Activated effector memory CD4-positive, alpha-beta T cell treated with Interleukin-2 at 50 U/mL for 16 hours (primary cell): ENCODE results near the gene PXDC1.
"Not testable (repeated sequence)": the region's sequence is repeated elsewhere in the genome, so short reads cannot be mapped to it uniquely, and the experiment has no call there.

Source experiments
- DNase-seq: peaks from one replicate; pipeline ENCODE4 v3.0.0-alpha.2; 2020

PXDC1 gene

DNA sequence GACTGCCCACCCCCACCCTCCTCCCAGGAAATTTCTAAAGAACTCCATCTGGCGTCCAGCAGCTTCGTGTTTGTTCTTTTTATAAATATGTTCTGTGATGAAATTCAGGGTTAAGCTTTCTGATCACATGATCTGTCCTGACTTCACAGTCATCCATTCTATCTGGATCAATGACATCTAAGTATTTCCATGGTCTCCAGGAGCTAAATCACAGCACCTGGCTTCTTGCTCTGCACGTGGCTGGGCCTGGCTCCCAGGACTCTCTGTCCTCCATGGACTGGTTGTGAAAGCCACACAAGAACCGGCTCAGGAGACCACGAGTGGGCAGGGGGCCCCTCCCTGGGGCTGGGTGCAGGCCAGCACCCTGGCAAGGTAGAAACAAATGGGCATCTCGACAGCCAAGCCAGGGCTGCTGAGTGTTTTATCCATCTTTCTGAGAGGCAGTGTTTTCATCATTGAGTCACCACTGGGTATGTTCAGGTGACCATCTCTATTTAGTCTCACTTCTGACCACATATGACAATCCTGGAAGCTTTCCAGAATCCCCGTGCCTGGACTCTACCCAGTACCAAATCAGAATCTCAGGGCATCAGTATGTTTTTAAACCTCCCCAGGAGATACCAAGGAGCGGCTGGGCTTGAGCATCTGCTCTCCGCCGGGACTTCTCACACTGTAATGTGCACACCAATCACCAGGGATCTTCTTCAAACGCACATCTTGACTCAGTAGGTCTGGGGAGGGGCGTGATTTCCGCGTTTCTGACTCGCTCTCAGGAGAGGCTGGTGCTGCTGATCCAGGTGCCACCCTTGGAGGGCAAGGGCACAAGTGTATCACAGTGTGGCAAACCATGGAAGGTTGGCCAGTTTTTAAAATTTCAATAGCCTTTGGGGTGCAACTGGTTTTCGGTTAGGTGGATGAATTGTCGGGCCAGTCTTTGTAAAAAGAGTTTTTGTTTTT is 31.6 kb upstream of the PXDC1 start:
- DNase-seq: no peak

DNA sequence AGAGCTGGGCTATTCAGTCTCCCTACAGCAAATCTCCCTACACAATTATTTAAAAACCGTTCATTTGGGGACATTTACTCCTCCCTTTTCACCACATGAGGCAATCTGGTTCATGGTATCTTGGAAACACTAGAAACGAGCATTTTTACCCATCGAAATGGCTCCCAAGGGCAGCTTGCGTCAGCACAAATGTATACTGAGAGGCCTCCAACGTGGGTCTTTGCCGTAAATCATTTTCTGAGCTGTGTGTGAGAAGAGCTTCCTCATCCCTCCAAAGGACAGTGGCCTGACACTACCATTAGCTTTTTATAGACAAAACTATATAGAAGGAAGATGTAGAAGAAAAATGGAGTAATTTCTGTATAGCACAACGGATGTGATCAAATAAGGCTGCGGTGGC is 30.0 kb upstream of the PXDC1 start:
- no peak for DNase-seq

GRCh38 chr6:3779574-3779849 is 28.0 kb upstream of the PXDC1 start:
- DNase-seq: no peak

DNA sequence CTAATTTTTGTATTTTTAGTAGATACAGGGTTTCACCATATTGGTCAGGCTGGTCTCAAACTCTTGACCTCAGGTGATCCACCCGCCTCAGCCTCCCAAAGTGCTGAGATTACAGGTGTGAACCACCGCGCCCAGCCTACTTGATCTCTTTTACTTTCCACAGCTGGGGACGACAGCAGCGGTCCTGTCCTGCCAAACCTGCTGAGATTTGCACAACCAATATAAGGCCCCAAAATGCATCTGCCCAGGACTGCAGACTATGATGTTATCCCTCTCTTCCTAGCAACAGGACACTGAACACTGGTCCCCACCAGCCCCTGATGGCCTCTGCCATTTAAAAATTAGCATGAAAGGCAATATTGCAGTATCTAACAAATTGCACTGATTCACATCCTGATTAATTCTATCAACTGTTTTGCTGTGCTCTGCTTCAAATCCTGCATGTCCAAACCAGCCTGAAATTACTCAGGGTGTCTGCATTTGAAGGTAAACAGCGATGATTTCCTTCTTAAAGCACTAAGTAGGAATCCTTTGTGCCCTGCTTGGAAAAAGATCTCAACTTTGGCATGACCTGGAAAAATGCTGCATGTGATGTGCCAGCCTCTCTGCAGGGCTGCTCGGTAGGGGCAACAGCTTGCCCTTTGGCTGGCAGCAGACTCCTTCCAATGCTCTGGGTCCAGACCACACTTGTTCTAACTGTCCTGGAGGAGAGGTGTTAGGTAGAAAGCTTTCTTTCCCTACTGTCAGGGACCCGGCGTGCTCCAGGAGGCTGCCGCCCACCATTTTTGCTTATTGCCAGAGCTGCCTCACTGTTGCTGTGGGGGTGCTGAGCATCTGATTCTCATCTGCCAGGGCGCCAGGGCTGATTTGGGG is 27.4 kb upstream of the PXDC1 start:
- no peak for DNase-seq

- no peak for DNase-seq
Measured at GRCh38 chr6:3777730-3778461, 26.4 kb upstream of the PXDC1 start.

DNA sequence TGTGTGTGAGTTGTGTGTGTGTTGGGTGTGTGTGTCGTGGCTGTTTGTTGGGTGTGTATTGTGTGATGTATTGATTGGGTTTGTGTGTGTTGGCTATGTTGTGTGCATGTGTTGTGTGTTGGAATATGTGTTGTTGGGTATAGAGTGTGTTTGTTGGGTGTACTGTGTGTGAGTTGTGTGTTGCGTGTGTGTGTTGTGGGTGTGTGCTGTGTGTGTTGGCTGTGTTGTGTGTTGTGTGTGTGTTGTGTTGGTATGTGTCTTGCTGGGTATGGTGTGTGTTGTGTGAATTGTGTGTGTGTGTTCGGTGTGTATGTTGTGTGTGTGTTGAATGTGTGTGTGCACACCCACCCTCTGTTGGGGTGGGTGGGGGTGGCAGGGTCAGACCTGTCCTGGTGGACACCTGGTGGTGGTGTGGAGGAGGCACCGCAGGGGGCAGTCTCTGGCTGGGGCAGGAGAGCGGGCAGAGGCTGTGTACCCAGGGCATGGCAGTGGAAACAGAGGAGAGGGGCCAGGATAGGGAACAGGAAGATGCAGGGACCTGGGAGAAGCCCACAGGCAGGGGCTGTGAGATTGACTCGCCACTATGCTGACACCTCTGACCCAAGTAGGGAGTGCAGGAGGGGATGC is 25.5 kb upstream of the PXDC1 start:
- no peak for DNase-seq

DNA sequence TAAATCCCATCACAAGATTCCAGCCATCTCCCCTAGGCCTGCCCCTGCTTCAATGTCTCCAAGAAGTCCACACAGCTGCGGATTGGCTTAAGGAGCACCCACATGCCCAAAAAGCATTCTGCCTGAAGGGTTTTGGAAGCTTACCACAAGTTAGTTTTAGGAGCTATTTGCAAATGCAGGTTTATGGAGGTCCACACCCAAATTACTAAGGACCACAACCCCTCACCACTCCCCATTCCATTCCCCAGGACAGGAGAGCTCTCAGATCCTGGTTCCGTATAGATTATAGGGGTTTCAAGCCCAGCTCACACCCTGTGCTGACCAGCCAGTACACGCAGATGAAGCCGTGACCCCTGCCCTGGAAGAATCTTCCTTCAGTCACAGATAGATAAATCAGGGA is 24.3 kb upstream of the PXDC1 start:
- no peak for DNase-seq

DNA sequence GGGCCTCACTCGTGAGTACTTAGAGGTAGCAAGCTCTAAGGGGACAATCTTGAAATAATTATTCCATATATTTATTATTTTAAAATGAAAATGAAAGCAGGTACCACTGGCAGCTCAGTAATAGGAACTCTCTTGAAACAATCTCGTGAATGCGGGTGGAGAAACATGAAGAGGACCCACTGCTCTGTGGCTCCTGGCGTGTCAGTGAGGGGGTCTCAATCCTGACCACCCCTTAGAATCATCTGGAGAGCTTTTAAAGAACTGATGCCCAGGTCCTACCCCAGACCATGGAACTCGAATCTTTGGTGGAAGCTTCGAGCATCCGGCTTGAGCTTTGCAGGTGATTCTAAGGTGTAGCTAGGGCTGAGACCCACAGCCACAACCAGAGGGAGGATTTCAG is 23.9 kb upstream of the PXDC1 start:
- DNase-seq: no peak

- no peak for DNase-seq
Measured at GRCh38 chr6:3773678-3774298, 22.3 kb upstream of the PXDC1 start.

DNA sequence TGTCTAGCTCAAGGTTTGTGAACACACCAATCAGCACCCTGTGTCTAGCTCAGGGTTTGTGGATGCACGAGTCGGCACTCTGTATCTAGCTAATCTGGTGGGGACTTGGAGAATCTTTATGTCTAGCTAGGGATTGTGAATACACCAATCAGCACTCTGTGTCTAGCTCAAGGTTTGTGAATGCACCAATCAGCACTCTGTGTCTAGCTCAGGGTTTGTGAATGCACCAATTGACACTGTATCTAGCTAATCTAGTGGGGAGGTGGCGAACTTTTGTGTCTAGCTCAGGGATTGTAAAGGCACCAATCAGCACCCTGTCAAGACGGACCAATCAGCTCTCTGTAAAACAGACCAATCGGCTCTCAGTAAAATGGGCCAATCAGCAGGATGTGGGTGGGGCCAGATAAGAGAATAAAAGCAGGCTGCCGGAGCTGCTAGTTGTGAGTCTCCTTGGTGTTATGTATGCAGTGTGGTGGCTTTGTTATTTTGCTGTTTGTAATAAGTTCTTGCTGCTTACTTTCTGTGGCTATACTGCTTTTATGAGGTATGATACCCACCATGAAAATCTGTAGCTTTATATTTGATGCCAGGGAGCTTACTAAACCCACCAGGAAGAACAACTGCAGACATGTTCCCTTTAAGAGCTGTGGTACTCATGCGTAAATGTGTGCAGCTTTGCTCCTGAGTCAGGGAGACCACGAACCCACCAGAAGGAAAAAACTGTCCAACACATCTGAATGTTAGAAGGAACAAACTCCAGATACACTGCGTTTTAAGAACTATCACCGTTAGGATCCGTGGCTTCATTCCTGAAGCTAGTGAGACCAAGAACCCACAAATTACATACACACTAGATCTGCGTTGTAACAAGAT is 20.9 kb upstream of the PXDC1 start:
- not testable (repeated sequence) for DNase-seq

GRCh38 chr6:3771407-3772011 is 20.0 kb upstream of the PXDC1 start:
- no peak for DNase-seq

DNA sequence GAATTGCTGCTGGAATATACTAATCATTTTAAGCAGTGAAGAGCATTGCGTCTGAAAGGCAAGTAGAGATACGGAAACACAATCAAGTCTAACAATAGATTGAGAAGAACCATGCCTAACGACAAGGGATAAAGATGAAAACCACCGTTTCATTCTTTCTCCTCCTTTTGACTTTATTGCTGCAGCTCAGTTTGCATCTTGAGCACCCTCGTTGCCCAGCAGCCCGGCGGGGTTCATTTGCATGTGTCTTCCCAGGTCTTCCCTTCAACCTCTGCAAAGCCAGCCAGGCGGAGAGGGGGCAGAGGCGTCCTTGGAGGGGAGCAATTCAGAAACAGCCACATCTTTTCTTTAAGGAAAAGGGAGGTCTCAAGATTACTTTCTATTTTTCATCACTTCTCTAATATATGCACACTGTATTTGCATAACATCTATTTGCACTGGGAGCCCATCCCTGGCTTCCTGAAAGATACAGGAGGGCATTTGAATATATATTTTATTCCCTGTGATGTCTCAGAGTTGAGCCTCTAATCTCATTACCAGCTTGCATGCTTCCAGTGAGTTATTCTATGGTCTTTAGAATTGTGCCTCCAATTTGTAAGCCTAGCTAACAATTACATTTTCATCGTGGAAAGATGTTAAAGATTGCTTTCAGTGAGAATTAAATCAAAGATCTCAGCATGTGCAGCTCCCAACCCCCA is 18.7 kb upstream of the PXDC1 start:
- DNase-seq: no peak

- no peak for DNase-seq
Measured at GRCh38 chr6:3769610-3770009, 18.1 kb upstream of the PXDC1 start.

DNA sequence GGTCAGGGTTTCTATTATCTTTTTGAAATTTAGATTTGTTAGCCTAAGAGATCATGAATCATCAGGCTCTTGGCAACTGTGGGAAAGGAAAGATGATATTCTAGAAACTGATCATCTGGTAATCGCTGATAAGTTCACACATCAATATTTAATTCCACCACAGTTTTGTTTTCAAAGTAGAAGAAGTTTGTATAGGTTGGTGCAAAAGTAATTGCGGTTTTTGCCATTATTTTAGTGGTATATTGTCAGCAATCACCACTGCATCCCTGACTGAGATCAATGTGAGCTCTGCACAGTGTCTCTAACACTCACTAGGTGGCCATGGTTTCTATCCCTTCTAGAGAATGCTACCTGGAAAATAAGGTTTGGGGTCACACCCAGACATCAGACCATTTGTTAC is 17.0 kb upstream of the PXDC1 start:
- no peak for DNase-seq

DNA sequence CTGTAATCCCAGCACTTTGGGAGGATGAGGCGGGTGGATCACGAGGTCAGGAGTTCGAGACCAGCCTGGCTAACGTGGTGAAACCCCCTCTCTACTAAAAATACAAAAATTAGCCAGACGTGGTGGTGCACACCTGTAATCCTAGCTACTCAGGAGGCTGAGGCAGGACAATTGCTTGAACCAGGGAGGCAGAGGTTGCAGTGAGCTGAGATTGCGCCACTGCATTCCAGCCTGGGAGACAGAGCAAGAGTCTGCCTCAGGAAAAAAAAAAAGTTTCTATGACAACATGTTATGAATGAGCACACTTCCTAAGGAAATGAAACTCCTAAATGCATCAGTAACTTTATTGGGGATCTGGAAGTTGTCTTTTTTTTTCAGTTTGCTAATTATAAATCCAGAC is 16.0 kb upstream of the PXDC1 start:
- DNase-seq: not testable (repeated sequence)

- DNase-seq: no peak
Measured at GRCh38 chr6:3766214-3766613, 14.7 kb upstream of the PXDC1 start.

DNA sequence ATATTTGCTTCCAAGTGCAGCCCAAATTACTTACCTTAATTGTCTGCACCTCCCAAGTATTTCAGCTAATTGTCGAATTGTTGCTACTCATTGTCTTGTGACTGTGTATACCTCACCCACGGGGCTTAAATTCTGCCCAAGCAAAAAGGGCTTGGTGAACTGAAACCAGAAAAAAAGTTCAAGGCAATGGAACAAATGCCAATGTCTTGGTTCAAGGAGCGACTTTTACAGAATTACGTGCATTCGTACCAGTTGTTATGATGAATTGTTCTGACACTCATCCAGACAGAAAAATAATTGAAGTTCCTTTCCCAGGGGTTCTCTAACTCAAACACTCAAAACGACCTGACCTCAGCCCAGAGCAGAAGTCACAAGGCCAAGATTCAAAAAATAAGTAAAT is 13.9 kb upstream of the PXDC1 start:
- no peak for DNase-seq

DNA sequence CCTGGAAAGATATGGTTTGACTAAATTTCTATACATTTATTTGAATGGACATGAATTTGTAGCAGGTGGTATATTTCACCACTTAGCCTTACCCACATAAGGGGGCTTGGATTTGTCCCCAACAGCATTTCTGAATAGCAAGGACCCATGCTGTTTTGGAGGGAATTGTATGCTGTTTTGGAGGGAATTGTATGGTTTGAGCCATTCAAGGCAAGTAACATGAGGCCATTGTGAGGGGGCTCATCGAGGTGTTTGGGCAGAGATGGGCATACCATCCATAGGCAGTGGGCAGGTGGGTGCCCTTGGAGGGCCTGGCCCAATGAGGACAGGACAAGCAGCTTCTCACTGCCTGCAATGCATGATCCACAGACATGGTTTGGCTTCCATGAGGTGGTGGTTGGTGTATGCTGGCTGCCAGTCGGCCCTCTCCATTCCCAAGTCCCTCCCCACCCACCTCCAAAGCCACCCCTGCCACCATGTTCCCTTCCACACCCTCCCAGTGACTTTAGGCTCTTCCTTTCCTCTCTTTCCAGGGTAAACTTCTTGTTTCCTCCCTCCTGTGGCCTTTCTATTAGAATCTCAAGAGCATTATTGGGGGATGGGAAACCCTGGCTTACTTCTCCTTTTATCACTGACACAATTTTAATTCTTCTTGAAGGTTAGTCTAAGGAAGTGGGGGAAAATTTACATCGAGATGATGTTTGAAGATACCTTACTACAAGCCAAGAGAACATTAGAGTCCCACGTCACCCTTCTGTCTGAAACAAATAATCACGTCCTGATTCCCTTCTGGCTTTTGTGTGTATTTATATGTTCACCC is 13.2 kb upstream of the PXDC1 start:
- DNase-seq: no peak

DNA sequence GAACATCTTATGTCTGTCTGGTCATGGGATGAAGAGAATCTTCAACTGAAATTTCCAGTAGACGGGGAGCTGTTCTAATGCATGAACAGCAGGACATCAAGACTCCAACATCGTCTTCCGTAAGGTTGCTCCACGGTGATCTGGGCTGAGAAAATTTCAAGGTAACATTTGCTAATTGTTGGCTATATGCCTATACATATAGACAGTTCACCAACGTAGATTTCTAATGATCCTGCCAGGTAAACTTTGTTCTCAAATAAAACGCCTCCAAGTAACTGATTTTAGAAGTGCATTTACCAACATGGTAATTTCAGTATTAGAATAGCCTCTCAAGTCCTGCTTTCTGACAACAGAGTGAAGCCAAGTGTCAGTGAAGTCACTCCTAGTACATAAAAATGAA is 11.3 kb upstream of the PXDC1 start:
- no peak for DNase-seq

GRCh38 chr6:3762359-3762758 is 10.8 kb upstream of the PXDC1 start:
- DNase-seq: no peak
